SJCRH30 (cell line): Measurements from ENCODE around the gene MACF1. TPM values are rescaled to one million over a fixed set of nuclear protein-coding genes. Genes with fewer than 3 reads are reported as not detected.

Experiments
- DNase-seq, 2 experiments: peaks; one replicate each; pipeline ENCODE4 v3.0.0-alpha.2; 2015 to 2020
- H3K27ac ChIP-seq: fragments of 250-450 bp; sonication (Bioruptor Pico); 2 replicates; pipeline ENCODE4 v1.5.1; 2020; ENCODE audit warnings: mild to moderate bottlenecking, moderate library complexity
- H3K27me3 ChIP-seq: fragments of 250-450 bp; sonication (Bioruptor Pico); 2 replicates; pipeline ENCODE4 v1.5.1; 2020; ENCODE audit warnings: mild to moderate bottlenecking, moderate library complexity
- H3K36me3 ChIP-seq: fragments of 250-450 bp; sonication (Bioruptor Pico); 2 replicates; pipeline ENCODE4 v1.5.1; 2020; ENCODE audit warnings: mild to moderate bottlenecking, moderate library complexity
- H3K4me1 ChIP-seq: fragments of 250-450 bp; sonication (Bioruptor Pico); 2 replicates; pipeline ENCODE4 v1.5.1; 2020; ENCODE audit warnings: mild to moderate bottlenecking, moderate library complexity
- H3K4me3 ChIP-seq: fragments of 250-450 bp; sonication (Bioruptor Pico); 2 replicates; pipeline ENCODE4 v1.5.1; 2020; ENCODE audit warnings: mild to moderate bottlenecking, moderate library complexity
- H3K9me3 ChIP-seq: fragments of 250-450 bp; sonication (Bioruptor Pico); replicated peaks from 2 replicates; pipeline ENCODE4 v1.5.1; 2020; ENCODE audit warnings: mild to moderate bottlenecking, moderate library complexity
- total RNA-seq: library from RNA; depleted of rRNA; stranded (reverse); fragments of >200 nt; shearing (Covaris generic); gene quantifications from 2 replicates; pipeline ENCODE4 v1.2.3, GENCODE V29; 2014

The MACF1 gene
- total RNA-seq, 1 experiment from 2014 or later: 172 TPM

DNA sequence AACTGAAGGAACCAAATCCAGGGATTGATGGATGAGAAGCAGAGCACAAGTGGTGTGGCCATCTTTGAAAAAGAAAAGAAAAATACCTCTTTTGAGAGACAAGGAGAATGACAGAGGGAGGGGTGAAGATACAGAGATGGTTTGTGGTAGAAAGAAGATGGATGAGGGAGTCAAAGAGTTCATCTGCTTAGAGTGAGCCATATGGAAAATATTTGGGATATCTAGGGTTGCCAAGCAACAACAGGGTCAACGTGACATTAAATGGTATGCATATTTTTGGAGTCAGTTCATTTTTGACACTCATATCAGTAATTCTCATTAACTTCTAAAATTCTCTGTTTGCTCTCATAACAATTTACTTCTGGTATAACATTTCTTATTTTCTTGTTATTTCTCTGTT is 50.7 kb downstream of the MACF1 start:
- Histone ChIP-seq H3K27me3 (no peaks in the 10 kb centered on the region), H3K4me1 (no peaks in the 10 kb centered on the region), H3K9me3 (no peaks in the 10 kb centered on the region), H3K36me3 (peaks cover 9% of the 10 kb centered on the region; the same call in 1 of the 2 replicates), H3K27ac (no peak overlapping the region), H3K4me3 (no peak overlapping the region)
- no peak for DNase-seq

DNA sequence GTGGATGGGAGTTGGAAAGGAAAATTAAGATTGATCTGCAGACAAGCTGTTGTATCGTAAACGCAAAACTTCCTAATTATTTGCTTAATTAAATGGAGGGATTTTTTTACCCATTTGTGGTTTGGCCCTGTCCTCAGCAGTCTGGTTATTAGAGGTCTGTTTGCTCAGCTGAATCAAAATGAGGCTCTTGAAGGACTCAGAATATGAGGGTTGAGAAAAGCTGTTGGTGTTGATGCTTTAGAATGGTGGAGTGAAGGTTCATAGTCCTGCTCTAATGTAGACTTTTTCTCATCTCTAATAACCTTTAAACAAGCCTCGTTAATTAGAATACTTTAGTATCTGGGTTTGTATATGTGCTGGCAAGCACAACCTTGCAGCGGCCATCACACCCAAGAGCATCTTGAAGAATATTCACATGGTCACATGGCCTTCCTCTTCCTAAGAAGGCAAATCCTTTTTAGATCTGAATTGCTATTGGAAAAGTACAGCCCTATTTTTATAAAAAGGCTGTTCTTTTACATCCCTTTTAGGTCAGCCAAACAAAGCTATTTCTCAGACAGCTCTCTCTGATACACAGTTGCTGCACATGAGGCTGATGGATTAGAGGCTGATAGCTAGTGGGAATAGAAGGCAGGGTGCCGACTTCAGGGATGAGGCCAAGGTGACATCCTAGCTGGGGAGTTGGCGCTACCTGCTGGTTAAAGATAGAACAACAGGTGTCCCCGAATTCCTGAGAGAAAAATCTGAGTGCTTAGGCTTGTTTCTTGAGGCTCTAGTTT is 53.8 kb downstream of the MACF1 start:
- no peak overlapping the region for H3K27ac ChIP-seq
- H3K27me3 ChIP-seq: no peaks in the 10 kb centered on the region
- H3K36me3 ChIP-seq: peaks cover 9% of the 10 kb centered on the region
- H3K9me3 ChIP-seq: no peaks in the 10 kb centered on the region
- peaks cover 6% of the 10 kb centered on the region for H3K4me1 ChIP-seq
- H3K4me3 ChIP-seq: no peak overlapping the region
- DNase-seq: peak; percentile 65 to 87

DNA sequence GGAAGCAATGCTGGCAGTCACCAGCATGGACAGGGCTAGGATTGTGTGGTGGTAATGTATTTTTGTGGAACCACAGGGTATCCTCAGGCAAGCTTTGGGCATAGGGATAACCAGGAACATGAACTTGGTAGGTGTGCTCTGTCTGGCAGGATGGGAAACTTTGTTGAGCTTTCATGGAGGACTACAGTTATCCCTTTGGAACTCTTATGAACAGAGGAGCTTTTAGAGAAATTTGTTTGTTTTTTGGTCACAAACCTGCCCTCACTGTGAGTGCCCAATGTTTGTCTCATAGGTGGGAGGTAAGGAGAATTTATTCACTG is 54.4 kb downstream of the MACF1 start:
- H3K4me1 ChIP-seq: peaks cover 6% of the 10 kb centered on the region
- no peaks in the 10 kb centered on the region for H3K27me3 ChIP-seq
- H3K36me3 ChIP-seq: peaks cover 9% of the 10 kb centered on the region
- H3K27ac ChIP-seq: no peak overlapping the region
- no peak for DNase-seq
- H3K4me3 ChIP-seq: no peak overlapping the region
- no peaks in the 10 kb centered on the region for H3K9me3 ChIP-seq

DNA sequence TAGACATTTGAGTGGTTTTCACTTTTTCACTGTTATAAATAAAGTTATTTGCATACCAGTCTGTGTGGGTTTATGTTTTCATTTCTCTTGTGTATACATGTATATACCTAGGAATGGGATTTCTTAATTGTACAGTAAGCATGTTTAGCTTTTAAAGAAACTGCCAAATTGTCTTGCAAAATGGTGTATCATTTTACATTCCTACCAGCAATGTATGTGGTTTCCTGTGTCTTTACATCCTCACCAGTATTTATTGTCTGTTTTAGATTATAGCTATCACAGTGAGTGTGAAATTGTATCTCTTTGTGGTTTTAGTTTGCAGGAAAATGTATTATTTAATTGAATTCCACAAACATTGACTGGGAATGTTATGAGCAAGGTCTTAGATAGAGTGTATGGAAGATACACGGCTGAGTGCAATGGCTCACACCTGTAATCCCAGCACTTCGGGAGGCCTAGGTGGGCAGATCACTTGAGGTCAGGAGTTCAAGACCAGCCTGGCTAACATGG is 57.3 kb downstream of the MACF1 start:
- H3K4me3 ChIP-seq: no peak overlapping the region
- H3K27ac ChIP-seq: no peak overlapping the region
- peaks cover 4% of the 10 kb centered on the region; the same call in 1 of the 2 replicates for H3K36me3 ChIP-seq
- H3K27me3 ChIP-seq: no peaks in the 10 kb centered on the region
- H3K9me3 ChIP-seq: no peaks in the 10 kb centered on the region
- H3K4me1 ChIP-seq: peaks cover 6% of the 10 kb centered on the region
- peak in 1 of 2 experiments; percentile 25 for DNase-seq

DNA sequence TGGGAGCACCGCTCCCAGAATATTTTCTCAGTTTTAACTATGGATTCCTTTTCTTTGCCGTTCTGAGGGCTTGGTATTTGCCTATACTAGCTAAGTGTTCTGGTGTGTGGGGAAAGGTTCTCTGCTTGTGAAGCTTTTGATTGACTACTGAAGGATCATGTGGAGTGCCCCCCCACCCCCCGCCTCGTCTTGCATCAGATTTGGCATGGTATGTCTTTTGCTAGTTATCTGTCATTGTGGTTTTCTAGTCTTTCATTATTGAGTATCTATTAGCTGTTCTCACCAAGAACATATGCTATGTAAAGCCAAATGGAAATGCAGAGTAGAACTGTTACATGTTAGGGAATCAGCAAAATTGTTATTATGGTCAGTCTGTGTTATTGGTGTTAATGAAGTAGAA is 58.3 kb downstream of the MACF1 start:
- H3K27me3 ChIP-seq: no peaks in the 10 kb centered on the region
- no peak overlapping the region for H3K4me3 ChIP-seq
- H3K36me3 ChIP-seq: peaks cover 4% of the 10 kb centered on the region; the same call in 1 of the 2 replicates
- H3K9me3 ChIP-seq: no peaks in the 10 kb centered on the region
- H3K27ac ChIP-seq: no peak overlapping the region
- DNase-seq: no peak
- H3K4me1 ChIP-seq: peaks cover 10% of the 10 kb centered on the region

DNA sequence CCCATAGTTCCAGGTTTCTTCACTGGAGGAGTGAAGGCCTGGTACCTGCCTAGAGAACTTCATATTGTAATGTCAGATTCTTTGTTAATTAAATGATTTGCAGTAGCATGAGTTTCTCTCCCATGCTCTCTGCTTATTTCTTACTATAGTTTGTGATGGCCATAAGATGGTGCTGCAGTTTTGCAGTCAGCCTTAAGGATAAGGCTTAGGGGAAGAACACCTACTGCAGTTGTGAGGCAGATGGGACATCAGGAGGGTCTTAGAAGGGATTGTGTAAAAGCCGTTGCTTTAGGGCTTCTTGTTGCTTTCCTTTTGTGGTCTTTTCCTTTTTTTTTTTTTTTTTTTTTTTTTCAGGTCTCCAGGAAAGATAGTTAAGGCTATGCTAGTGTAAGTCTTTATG is 61.8 kb downstream of the MACF1 start:
- peak; percentile 14 to 48 for DNase-seq
- Histone ChIP-seq H3K36me3 (no peaks in the 10 kb centered on the region; the same call in 1 of the 2 replicates), H3K9me3 (no peaks in the 10 kb centered on the region), H3K27ac (no peak overlapping the region), H3K27me3 (no peaks in the 10 kb centered on the region), H3K4me1 (peaks cover 43% of the 10 kb centered on the region), H3K4me3 (no peak overlapping the region)

DNA sequence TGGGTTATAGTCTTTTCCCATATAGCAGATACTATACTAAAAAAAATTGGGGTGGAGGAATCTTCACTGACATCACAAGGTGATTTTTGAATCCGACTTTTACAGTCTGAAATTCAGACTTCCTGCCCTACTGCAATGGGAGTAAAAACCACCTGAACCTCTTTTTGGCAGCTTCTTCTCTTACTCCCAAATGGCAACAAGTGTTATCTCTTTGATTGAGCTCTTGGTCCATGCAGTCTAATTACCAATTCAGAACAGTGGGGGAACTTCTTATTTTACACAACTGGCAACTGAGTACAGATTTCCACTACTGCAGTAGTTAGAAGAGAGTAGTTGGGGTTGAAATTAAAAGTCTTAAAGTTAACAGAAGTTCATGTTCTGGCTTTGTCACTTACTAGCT is 62.3 kb downstream of the MACF1 start:
- no peak for DNase-seq
- Histone ChIP-seq H3K27me3 (no peaks in the 10 kb centered on the region), H3K36me3 (no peaks in the 10 kb centered on the region; the same call in 1 of the 2 replicates), H3K4me3 (no peak overlapping the region), H3K4me1 (peaks cover 46% of the 10 kb centered on the region), H3K9me3 (no peaks in the 10 kb centered on the region), H3K27ac (no peak overlapping the region)

DNA sequence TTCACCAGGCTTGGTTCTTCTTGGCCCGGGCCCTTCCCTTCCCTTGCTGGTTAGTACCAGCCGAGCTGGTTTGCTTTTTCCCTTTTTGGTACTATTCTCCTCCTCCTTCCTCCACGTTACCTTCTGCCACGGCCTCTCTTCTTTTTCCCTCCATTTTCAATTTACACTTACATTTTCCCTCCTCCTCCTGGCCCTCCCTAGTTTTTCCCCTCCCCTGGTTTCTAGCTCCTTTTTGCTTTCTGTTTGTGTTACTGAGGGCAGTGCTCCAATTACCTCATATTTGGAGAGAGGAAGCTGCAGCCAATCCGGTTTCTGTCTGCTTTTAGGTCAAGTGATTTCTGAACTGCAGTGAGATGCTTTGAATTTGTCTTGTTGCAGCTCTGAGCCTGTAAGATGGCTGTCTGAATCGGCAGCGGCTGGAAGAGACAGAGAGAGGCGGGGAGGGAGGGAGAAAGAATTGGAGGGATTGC is 63.7 kb downstream of the MACF1 start:
- peak; percentile 61 to 79 for DNase-seq
- peak overlapping the region; percentile 52 for H3K4me3 ChIP-seq

DNA sequence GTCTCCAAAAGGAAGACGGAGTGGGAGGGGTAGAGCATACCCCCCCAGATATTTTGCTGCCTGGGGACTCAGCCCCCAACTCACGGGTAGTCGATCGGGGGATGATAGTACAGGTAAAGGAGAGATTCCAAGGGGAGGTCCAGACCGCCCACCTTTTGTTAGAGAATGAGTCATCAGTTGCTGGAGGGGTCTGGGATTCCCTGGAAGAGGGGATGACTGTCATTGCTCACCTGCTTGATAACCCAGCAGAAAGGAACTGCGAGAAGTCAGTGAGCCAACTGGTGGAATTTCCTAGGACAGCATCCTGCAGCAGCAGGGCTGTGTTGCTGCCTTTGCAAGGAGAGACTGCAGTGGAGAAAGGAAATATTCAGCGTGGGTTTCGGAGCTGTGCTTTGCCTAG is 64.4 kb downstream of the MACF1 start:
- peak; percentile 7 to 26 for DNase-seq
- peak overlapping the region; percentile 66 for H3K27ac ChIP-seq
- peaks cover 56% of the 10 kb centered on the region for H3K4me1 ChIP-seq
- H3K4me3 ChIP-seq: peak overlapping the region; percentile 52
- no peaks in the 10 kb centered on the region; the same call in 1 of the 2 replicates for H3K36me3 ChIP-seq
- no peaks in the 10 kb centered on the region for H3K9me3 ChIP-seq
- H3K27me3 ChIP-seq: no peaks in the 10 kb centered on the region

More for the DNA sequence above, 63.7 kb downstream of the MACF1 start:
- H3K27me3 ChIP-seq: no peaks in the 10 kb centered on the region
- no peaks in the 10 kb centered on the region for H3K9me3 ChIP-seq
- H3K27ac ChIP-seq: peak overlapping the region; percentile 66
- peaks cover 54% of the 10 kb centered on the region for H3K4me1 ChIP-seq
- no peaks in the 10 kb centered on the region; the same call in 1 of the 2 replicates for H3K36me3 ChIP-seq

DNA sequence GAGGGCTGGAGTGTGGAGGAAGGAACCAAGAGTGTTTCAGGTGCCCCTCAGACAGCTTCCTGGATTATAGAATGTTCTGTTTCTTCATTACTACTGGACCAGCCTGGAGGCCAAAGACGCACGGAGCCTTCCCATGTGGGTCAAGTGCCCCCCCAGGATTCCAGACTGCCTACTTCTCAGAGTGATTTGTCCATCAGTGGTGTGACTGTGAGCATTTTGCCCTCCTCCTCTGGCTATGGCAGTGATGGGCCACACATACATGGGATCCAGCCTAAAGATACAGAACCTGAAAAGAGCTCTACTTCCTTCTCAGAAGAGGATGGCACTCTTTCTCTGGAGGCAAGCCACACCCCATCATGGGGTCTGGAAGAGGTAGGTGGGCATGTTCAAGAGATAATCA is 64.9 kb downstream of the MACF1 start:
- DNase-seq: no peak
- Histone ChIP-seq H3K4me3 (no peak overlapping the region), H3K36me3 (no peaks in the 10 kb centered on the region; the same call in 1 of the 2 replicates), H3K27ac (peak overlapping the region; percentile 23), H3K4me1 (peaks cover 56% of the 10 kb centered on the region), H3K27me3 (no peaks in the 10 kb centered on the region), H3K9me3 (no peaks in the 10 kb centered on the region)

DNA sequence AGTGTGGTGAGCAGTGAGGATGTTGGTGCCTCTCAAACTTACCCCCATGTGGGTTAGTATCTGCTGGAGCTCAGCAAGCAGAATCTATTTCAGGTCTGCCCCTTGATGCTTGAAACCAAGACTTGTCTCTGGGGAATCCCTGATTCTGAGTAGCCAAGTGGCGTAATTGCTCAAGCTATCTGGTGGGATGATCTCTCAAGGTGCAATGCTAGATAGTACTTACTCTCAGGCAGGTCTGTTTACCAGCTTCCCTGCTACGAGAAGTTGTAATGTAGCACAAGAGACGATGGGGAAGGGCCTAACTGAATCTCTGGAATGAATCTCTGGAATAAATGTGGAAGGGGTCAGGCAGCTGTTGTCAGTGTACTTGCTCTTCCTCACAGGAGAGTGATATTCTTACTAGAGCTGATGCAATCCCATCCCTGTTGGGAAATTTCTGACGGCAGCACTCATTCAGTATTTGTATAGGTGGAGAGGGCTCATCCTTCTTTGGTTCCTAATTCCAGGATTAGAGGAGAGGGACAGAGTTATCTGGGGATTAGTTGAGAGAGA is 65.4 kb downstream of the MACF1 start:
- Histone ChIP-seq H3K36me3 (no peaks in the 10 kb centered on the region; the same call in 1 of the 2 replicates), H3K27ac (peak overlapping the region; percentile 23), H3K4me1 (peaks cover 56% of the 10 kb centered on the region), H3K9me3 (no peaks in the 10 kb centered on the region), H3K4me3 (peak overlapping the region; percentile 4; the same call in 1 of the 2 replicates), H3K27me3 (no peaks in the 10 kb centered on the region)
- DNase-seq: peak; percentile 28 to 73

DNA sequence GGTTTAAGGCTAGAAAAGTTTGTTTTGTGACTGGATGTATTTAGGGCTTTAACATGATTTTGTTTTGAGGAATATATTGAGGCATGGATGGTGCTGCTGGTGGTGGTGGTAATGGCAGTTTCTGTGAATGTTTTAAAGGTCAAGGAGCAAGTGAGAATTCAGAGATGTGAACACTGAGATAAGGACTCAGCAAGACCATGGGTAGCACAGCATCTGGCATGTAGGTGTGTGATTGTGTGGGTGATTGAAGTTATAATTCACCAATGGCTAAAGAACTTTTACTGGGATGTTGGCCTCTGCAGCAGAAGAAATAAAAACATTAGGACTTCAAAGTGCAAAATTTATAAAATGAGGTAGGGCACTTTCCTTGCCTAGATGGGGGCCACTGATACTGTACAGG is 65.9 kb downstream of the MACF1 start:
- Histone ChIP-seq H3K4me3 (no peak overlapping the region), H3K27me3 (no peaks in the 10 kb centered on the region), H3K36me3 (no peaks in the 10 kb centered on the region; the same call in 1 of the 2 replicates), H3K4me1 (peaks cover 56% of the 10 kb centered on the region), H3K9me3 (no peaks in the 10 kb centered on the region), H3K27ac (peak overlapping the region; percentile 23)
- DNase-seq: no peak

DNA sequence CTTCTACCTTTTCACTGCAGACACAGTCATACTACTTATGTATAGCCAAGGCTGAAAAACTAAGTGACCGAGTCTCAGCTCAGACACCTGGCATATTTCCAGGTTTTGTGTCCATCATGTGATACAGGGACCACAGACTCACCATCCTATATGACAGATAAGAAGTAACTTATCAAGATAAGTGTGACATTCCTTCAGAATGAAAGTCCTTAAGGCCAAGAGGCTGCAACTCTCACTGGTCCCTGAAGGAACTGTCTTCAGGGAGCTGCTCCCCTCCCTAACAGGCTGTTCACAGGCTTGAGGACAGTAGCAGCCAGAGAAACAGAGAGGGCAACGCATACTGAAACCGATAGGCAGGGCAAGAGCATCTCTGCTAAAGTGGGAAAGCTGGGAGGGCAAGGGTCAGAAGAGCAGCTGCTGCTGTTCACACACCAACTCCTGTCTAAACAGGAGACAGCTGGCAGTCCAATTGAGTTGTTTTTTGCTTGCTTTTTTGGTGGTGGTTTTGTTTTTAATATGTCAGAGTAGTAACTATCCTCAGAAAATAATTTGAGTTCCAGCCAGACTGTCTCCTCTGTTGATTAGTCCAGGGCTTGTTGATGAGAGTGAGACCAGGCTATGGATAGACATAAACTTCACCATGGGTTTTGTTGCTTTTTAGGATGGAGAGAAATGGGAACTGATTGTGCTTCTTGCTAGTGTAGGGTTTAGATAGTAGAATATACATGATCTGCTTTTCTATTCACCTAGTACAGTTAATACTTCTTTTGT is 67.7 kb downstream of the MACF1 start:
- Histone ChIP-seq H3K27ac (peak overlapping the region; percentile 58), H3K4me3 (peak overlapping the region; percentile 1), H3K27me3 (no peaks in the 10 kb centered on the region), H3K36me3 (no peaks in the 10 kb centered on the region), H3K4me1 (peaks cover 56% of the 10 kb centered on the region), H3K9me3 (no peaks in the 10 kb centered on the region)
- DNase-seq: peak; percentile 91 to 96

DNA sequence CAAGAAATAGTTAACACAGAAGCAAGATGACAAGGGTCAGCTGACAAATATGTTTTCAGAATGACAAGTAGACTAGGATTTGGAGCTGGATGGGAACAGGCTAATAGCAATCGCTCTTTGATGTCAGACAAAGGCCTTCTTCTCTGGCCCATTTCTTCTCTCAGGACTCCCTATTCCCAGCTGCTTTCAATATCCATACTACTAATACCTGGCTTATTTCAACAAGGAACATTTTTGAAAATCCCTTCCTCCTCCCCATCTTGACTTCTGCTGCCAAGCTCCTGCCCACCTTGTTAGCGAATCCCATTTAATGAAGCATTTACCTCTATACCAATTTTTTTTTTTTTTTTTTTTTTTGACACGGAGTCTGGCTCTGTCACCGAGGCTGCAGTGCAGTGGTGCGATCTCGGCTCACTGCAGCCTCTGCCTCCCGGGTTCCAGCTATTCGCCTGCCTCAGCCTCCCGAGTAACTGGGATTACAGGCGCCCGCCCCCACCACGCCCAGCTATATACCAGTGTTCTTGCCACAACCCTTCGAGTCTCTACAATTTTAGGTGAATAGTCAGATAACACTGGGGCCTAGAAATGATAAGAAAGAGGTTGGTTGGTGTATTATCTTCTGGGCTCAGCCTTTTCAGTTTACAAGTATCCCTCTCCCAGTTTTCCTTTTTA is 68.4 kb downstream of the MACF1 start:
- H3K9me3 ChIP-seq: no peaks in the 10 kb centered on the region
- peak; percentile 13 to 63 for DNase-seq
- peak overlapping the region; percentile 58 for H3K27ac ChIP-seq
- H3K36me3 ChIP-seq: no peaks in the 10 kb centered on the region
- H3K4me3 ChIP-seq: peak overlapping the region; percentile 1
- peaks cover 50% of the 10 kb centered on the region for H3K4me1 ChIP-seq
- H3K27me3 ChIP-seq: no peaks in the 10 kb centered on the region
